ENCODE data around the gene FKBP2.
"Not testable (repeated sequence)": the region's sequence is repeated elsewhere in the genome, so short reads cannot be mapped to it uniquely, and the experiment has no call there.

The FKBP2 gene

DNA sequence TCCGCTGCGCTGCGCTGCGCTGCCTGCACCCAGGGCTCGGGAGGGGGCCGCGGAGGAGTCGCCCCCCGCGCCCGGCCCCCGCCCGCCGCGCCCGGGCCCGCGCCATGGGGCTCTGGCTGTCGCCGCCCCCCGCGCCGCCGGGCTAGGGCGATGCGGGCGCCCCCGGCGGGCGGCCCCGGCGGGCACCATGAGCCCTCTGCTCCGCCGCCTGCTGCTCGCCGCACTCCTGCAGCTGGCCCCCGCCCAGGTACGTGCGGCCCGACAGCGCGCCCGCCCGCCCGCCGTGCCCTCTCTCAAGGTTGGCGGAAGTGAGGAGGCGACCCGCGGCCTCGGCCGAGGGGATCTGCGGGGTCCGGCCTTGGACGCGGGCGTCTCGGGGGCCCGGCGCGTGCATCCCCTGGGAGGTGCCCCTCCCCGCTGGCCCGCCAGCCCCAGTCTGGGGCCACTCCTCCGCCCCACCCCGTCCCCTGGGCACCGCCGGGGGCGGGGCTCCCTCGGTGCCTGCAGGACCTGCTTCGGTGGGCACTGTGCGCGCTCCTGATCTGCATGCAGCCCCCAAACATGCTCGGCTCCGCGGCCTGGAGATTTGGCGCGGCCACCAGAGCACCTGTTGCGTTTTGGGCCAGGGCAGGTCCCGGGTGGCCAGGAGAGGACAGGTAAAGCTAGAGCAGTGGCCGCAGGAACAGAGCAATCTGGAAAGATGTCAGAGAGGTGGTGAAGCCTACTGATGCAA, 6.1 kb upstream of the FKBP2 start:
- DNase-seq (ENCODE audit: low spot score), result no peak

DNA sequence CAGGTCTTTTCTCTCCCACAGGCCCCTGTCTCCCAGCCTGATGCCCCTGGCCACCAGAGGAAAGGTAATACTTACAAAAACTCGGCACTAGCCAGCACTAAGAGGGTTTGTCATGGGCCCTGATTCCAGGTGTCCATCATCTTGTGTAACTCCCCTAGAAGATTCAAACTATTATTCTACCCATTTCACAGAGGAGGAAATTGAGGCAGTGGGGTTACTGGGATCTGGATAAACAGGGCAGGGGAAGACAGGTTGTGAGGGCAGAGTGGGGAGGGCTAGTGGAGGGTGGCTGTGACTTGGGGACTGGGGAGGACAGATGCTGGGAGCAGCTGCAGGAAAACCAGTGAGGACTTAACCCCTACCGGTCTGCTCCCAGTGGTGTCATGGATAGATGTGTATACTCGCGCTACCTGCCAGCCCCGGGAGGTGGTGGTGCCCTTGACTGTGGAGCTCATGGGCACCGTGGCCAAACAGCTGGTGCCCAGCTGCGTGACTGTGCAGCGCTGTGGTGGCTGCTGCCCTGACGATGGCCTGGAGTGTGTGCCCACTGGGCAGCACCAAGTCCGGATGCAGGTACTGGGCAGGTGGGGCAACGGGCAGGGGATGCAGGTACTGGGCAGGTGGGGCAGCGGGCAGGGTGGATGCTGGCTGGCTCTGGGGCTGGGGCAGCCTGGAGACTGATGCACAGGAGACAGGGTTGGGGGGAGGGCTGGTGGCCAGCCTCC, 5.3 kb upstream of the FKBP2 start:
- DNase-seq (ENCODE audit: low spot score), result no peak

DNA sequence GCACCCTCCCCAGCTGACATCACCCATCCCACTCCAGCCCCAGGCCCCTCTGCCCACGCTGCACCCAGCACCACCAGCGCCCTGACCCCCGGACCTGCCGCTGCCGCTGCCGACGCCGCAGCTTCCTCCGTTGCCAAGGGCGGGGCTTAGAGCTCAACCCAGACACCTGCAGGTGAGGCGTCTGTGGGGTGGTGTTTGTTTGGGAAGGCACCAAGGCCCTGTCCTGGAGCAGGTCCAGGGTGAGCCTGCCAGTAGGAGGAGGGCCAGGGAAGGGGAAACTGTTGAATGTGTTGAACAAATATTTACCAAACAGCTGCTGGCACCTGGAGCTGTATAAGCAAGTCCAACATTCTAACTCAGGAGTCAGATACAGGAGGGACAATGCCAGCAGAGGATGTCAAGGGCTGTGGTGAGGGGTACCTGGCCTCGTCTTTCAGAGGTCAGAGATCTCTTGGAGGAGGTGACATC, 3.4 kb upstream of the FKBP2 start:
- no peak for DNase-seq (ENCODE audit: low spot score)

DNA sequence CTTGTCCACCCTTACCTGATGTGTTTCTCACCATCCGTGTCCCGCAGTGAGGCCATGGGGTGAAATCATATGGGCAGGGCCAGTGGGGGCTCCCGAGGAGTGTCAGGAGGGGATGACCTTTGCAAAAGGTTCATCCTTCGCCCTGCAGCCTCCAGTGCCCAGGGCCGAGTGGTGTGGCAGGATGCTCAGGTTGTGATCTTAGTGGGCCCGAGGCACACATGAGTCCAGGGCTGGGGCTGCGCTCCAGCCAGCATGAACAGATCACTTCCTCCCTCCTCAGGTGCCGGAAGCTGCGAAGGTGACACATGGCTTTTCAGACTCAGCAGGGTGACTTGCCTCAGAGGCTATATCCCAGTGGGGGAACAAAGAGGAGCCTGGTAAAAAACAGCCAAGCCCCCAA, 2.8 kb upstream of the FKBP2 start:
- DNase-seq (ENCODE audit: low spot score), result no peak

DNA sequence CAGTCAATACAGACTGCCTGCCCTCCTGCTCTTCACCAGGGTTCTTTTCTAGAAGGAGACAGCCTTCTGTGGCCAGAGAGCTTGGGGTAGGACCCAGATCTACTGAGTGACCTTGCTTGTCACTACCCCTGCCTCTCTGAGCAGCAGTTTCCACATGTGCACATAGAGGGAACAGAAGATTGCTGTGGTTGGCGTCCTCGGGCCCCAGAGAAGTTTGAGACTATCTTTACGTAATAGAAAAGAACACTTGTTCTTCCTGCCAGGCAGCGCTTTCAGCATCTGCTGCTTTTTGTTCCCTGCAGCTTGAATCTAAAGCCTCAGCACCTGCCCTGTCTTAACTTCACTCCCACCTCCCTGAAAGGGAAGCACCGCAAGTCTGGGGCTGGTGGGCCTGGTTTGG, 1.9 kb upstream of the FKBP2 start:
- no peak for DNase-seq (ENCODE audit: low spot score)

DNA sequence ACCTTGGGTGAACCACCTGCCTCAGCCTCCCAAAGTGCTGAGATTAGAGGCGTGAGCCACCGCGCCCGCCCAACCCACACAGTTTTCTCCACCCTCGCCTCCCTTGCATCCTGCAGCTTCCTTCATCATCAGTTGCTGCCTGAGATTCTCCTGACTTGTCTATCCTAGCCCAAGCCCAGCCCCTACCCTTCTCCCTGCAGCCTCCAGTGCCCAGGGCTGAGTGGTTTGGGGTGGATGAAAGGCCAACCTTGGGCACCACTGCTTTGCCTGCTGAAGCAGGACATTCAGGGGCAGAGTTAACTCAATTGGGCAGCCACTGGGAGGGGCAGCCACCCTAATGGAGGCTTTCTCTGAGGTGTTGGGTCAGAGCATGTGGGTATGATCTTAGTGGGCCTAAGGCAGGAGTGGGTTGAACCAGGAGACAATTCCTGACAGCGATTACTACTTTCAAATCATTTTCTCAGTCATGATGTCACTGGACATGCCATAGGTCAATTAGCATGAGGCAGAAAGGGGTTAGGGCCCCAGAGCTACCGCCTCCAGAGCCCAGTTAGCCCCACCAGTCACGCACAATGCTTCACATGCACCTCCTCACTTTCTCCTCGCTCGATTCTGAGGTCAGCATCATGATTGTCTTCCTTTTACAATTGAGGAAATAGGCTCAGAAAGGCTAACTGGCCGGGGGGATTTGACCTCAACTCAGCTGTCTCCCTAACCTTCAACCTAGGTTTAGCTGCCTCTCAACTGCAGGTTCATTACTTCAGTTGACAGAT, 1.0 kb upstream of the FKBP2 start:
- DNase-seq (ENCODE audit: low spot score), result no peak

DNA sequence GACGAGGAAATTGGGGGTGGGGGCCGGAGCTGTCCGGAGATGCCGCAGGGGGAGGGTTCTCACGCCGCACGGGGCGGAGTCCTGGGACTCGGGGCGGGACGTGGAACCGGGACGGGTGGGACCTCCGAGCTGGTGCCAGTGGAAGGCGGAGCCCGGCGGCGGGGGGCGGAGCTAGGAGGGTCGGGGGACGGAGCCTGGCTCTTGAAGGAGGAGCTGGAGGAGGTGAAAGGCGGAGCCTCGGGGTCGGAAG, 271 bp downstream of the FKBP2 start:
- DNase-seq (ENCODE audit: low spot score), result peak; percentile 82

DNA sequence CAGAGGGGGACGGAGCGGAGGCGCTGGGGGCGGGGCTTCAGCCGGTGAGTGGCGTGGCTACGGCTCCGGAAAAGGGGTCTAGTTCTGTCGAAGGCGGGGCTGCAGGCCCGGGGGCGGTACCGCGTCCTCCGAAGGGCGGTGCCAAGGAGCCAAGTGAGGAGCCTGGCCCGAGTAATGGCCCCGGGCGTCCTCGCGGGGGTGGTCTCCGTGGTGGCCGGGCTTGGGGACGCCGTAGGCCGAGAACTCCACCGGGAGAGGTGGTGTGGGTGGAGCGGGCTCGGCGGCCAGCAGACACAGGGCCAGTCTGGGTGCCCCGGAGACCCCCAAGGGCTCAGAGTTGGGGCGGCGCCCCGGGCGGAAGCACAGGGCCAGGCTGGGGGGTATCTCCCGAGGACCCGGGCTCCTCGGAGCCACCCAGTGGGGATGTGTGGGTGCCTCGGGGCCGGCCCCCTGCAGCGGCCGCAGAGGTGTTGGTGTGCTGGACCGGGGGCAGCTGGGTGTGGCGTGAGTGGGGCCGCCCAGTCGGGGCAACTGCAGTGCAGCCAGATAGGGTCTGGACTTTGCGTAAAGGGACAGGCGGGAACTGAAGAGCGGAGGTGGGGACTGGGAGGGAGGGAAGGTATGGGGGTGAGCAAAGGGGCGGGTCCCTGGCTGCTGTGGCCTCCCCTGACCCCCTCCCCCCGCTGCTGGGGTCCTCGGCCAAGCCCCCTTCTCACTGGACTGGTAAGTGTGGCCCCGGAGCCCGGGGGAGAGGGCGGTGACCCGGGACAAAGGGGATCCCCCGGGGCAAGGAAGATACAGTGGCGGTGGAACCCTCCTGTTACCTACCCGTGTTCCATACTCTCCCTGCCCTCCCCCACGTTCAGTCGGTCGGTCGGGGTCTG, 838 bp downstream of the FKBP2 start:
- no peak for DNase-seq (ENCODE audit: low spot score)

DNA sequence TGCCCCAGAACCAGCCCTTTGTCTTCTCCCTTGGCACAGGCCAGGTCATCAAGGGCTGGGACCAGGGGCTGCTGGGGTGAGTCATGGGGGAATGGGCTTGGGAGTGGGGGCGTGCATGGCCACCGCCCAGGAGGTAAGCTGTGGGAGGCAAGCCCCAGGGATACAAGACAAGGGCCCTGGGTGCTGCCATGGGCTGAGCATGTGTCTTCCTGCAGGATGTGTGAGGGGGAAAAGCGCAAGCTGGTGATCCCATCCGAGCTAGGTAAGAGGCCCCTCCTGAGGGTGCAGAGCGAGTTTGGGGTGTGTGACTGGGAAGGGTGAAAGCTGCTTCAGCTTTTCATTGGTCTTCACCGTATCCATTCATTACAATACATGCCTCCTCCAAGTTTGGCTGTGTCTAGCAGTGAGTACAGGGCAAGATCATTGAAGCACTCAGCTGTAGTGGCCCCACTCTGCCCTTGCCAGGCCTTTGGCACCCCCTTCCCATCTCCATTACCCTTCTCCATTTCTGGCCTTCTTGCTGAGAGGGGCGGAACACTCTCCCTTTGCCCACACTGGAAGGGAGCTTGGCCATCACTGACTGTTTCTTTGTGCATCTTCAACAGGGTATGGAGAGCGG, 2.5 kb downstream of the FKBP2 start:
- no peak for DNase-seq (ENCODE audit: low spot score)

DNA sequence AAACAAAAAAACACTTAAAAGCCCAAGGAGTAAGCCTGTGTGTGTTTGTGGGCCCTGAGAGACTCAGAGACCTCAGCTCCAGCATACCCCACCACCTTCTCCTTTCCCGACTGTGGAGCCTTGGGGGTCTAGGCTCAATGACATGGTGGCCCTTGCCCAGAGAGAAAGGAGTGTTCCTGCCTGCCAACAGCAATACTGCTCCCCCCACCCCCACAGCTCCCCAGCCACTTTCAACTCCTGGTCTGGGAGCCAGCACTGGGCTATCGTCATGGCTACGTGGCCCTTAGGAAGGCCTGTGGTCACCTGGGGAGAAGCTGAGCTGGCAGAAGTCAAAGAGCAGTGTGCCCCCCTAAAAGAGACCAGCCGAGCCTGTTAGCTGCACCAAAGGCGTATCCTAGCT, 3.2 kb downstream of the FKBP2 start:
- no peak for DNase-seq (ENCODE audit: low spot score)

DNA sequence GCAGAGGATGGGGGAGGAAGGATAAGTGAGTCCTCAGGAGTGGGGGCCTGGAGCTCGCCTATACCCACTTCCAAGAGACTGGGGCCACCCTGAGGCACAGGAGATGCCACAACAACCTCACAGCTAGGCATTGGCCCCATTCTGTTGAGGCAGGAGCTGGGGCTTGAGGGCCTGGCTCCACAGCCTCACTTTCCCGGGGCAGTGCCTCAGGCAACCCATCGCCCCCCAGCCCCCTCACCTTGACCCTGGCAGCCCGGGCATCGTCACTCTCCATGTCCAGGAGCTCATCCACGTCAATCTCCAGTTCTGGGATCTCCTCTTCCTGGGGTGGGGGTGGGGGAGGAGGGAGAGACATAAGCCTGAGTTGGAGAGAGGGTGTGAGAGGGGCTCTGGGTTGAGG, 4.1 kb downstream of the FKBP2 start:
- DNase-seq (ENCODE audit: low spot score), result no peak

DNA sequence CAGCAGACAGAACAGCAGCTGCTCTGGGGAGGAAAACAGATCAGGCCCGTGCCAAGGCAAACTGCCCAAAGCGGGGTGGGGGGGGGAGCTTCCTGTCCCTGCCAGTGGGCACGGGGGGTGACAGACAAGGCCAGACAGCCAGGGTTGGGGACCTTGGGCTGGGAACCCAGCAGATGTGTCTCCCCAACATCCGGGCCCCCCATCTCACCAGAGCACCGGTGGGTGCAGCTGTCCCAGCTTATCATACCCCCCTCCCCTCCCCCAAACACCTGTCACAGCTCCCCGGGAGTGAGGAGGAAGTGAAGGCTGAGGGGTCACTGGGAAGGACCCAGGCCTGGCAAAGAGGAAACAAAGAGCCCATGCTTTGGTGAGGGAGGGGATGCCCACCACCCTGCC, 4.5 kb downstream of the FKBP2 start:
- no peak for DNase-seq (ENCODE audit: low spot score)

DNA sequence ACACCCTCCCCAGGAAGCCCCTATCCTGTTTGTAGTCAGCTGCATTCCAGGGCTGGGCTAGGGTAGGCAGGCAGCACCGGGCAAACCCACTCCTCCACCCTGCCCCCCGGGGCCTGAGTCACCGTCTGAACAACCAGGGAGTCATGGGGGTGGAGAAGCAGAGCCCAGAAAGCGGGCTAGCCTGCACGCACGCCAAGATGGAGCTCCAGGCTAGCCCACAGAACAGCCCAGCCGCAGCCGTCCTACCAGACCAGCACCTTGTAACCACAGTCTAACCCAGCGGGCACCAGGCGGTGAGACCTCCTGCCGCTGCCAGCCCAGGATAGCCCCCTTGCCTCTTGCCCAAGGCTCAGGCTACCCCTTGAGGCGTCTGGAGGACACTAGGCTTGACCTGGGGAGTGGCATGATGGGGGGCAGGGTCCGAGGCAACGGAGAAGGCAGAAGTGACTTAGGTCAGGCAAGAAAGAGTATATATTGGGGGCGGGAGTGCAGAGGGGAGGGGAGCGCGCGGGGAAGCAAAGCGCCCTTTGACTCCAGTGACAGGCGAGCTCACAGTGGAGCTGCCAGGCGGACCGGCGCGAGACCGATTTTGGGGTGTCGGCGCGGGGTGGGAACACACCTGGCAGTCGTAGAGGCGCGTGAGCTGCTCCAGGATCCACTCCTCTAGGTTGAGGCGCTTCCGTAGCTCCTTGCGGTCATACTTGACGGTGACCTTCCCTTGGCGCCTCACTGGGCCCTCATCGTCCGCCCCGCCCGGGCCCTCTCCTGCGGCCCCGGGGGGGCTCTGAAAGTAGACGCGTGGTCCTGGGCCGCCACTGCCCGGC, 5.1 kb downstream of the FKBP2 start:
- no peak for DNase-seq (ENCODE audit: low spot score)

DNA sequence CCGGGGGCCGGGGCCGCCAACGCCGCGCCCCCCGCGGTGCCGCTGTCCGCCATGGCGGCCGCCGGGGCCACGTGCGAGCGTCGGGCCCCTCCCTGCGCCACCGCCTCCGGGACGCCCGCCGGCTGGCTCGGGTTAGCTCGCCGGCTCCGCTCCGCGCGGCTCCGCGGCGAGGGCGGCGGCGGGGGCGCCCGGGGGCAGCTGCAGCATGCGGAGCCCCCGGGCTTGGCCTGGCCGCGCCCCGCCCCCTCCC, 5.7 kb downstream of the FKBP2 start:
- DNase-seq (ENCODE audit: low spot score), result not testable (repeated sequence)

DNA sequence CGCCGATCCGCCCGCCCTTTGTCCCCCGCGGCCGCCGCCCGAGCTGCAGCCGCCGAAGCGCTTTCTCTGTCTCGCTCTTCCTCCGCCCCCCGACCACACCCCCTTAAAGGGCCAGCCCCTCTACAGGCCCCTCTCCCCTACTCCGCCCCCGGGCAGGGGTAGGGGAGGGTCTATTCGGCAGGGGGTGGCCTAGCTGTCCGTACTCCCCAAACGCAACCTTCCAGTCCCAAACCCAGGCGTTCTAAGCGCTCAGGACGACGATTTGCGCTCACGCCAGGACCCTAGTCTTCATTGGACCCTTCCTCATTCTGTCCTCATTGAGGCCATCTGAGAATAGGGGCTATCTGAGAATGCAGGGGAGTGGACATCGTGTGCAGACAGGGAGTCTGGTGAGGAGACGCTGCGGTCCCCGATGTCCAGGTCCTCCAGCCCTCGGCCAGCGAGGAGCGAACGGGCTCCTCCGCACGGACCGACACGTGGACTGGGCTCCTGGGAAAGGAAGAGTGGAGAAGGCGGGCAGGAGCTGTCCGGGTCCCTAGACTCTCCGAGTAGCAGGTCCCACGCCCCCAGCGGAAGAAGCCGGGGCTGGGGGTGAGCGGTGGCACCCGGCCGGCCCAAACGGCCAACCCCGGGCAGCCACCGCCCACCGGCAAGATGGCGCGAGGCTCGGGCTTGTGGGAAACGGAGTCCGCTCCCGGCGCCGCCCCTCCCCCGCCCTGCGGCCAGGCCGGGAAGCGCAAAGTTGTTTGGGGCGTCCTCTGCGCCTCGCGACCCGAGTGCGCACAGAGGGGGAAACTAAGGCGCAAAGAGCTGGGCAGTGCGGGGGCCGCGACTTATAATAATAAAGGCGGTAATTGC, 6.2 kb downstream of the FKBP2 start, which contains the start of gene PPP1R14B:
Gene PPP1R14B, minus strand, starts transcription at position 73 of the 858 bp plus-strand sequence. CDS start 270 bp downstream, outside the sequence.
- DNase-seq (ENCODE audit: low spot score), result peak; percentile 83

DNA sequence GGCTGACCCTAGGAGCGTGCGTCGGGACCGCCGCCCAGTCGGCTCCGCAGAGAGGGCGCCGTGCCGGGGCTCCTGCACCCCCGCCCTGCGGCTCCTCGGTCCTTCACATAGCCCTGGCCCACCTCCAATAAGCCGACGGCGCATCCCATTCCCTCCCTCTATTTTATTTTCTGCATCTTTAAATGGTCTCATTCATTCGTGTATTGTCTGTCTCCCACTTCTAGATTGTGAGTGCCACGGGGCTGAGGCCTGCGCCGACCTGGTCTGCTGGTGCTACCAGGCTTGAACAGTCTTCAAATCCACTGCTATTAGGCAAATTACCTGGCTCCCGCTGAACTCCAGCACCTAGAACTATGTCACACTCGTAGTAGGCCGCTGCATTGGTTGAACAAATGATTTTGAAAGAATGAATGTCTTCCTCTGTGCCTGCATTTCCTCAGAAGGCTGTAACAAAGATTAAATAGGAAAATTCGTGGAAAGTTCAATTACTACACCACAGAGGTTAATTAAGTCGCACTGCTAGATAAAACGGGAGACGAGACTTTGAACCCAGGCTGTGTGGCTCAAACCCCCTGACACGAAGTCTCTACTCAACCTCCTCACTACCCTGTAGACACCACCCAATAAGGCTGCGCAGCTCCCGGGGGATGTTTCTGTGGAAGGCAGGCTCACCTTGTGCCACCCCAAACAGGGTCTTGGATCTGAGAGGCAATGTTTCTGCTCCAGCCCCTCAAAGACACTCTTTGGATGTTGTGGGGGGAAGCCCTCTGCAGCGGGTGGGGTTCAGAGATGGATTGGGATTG, 7.0 kb downstream of the FKBP2 start:
- no peak for DNase-seq (ENCODE audit: low spot score)

DNA sequence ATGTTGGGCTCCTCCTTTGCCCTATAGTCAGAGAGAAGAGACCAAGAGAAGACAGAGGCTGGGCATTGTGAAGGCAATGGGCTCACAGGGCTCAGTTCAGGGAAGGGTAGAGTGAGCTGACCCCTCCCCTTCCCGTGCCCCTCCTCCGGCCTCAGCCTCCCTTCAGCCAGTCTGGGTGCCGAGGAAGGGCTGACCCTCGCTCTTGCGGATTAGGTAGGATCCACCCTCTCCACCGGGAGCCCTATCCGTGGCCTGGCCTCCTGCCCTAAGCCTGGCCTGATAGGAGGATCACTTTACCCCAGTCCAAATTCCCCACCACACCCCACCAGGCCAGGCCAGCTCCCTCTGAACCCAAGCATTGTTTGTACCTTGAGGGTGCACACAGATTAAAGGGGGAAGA, 7.7 kb downstream of the FKBP2 start:
- DNase-seq (ENCODE audit: low spot score), result no peak

DNA sequence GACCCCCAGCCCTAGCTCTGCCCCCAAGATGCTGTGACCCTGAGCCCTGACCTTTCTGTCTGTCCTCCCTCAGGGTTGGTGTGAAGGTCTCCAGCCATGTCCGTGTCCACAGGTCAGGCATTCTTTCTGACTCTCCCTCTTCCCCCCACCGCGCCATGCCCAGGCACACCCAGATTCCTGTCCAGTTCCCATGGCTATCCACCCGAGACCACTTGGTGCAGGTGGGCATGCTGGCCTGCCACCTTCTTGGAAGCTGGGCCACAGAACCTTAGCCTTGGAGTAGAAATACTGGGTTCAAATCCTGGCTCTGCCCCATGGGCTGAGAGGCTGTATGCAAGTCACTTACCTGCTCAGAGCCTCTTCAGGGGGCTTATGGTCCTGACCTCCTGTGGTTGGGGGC, 8.1 kb downstream of the FKBP2 start:
- no peak for DNase-seq (ENCODE audit: low spot score)

Data from HuH-7 (cell line).